Ishikawa (cell line): ENCODE data around the gene CCDC126.
A peak's percentile ranks its signal among the peaks of the same experiment; 100 is the strongest.

Experiments
- CEBPB ChIP-seq: IDR thresholded peaks from 2 replicates; pipeline ENCODE4 v1.6.1; 2012
- CREB1 ChIP-seq: IDR thresholded peaks from 2 replicates; pipeline ENCODE4 v1.6.1; 2012; ENCODE audit warnings: low read depth
- EGR1 ChIP-seq: IDR thresholded peaks from 2 replicates; pipeline ENCODE4 v1.6.1; 2012
- EP300 ChIP-seq: IDR thresholded peaks from 2 replicates; pipeline ENCODE4 v1.6.1; 2012; ENCODE audit warnings: borderline replicate concordance
- FOXM1 ChIP-seq: IDR thresholded peaks from 2 replicates; pipeline ENCODE4 v1.6.1; 2012; ENCODE audit warnings: low read depth, borderline replicate concordance
- MAX ChIP-seq: IDR thresholded peaks from 2 replicates; pipeline ENCODE4 v1.6.1; 2012
- NFIC ChIP-seq: IDR thresholded peaks from 2 replicates; pipeline ENCODE4 v1.6.1; 2012
- RAD21 ChIP-seq: IDR thresholded peaks from 2 replicates; pipeline ENCODE4 v1.6.1; 2012; ENCODE audit warnings: low read depth
- REST ChIP-seq: IDR thresholded peaks from 2 replicates; pipeline ENCODE4 v1.6.1; 2012; ENCODE audit warnings: low read depth, mild to moderate bottlenecking
- TAF1 ChIP-seq: IDR thresholded peaks from 2 replicates; pipeline ENCODE4 v1.6.1; 2012; ENCODE audit warnings: low read depth, mild to moderate bottlenecking
- TCF12 ChIP-seq: IDR thresholded peaks from 2 replicates; pipeline ENCODE4 v1.6.1; 2012; ENCODE audit warnings: low read depth
- TEAD4 ChIP-seq: IDR thresholded peaks from 2 replicates; pipeline ENCODE4 v1.6.1; 2012
- USF1 ChIP-seq: IDR thresholded peaks from 2 replicates; pipeline ENCODE4 v1.6.1; 2012
- YY1 ChIP-seq: IDR thresholded peaks from 2 replicates; pipeline ENCODE4 v1.6.1; 2012; ENCODE audit warnings: low read depth
- ZBTB7A ChIP-seq: IDR thresholded peaks from 2 replicates; pipeline ENCODE4 v1.6.1; 2012; ENCODE audit warnings: low read depth

Gene CCDC126

DNA sequence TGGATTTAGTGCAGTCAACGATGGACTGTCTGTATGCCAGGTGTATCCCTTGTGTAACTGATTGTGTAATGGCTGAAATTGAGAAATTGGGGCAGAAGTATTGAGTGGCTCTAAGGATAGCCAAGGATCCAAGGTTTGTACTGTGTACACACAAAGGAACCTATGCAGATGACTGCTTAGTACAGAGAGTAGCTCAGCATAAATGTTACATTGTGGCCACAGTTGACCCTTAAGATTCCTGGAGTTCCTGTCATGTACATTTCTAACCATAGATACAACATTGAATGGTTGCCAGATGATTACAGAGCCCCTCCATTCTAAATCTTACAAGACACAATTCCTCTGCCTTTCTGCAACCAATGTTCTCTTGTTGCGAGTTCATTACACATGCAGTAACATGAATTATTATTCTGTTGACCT, 25.3 kb downstream of the CCDC126 start:
- TF ChIP-seq TCF12 (no peak), FOXM1 (no peak), YY1 (no peak), EP300 (no peak), REST (no peak), TAF1 (no peak), CREB1 (no peak), RAD21 (no peak), ZBTB7A (no peak), NFIC (no peak), MAX (no peak), USF1 (no peak), CEBPB (no peak), TEAD4 (no peak), EGR1 (no peak)

- TF ChIP-seq NFIC, result no peak
- TF ChIP-seq MAX, result no peak
- TF ChIP-seq RAD21, result no peak
- no peak for TF ChIP-seq REST
- TF ChIP-seq TAF1, result no peak
- no peak for TF ChIP-seq EGR1
- no peak for TF ChIP-seq TCF12
- no peak for TF ChIP-seq YY1
- no peak for TF ChIP-seq CREB1
- TF ChIP-seq USF1, result no peak
- no peak for TF ChIP-seq EP300
- TF ChIP-seq ZBTB7A, result no peak
- no peak for TF ChIP-seq FOXM1
- TF ChIP-seq CEBPB, result no peak
- no peak for TF ChIP-seq TEAD4
Measured at GRCh38 chr7:23628370-23628769, 31.2 kb downstream of the CCDC126 start.

DNA sequence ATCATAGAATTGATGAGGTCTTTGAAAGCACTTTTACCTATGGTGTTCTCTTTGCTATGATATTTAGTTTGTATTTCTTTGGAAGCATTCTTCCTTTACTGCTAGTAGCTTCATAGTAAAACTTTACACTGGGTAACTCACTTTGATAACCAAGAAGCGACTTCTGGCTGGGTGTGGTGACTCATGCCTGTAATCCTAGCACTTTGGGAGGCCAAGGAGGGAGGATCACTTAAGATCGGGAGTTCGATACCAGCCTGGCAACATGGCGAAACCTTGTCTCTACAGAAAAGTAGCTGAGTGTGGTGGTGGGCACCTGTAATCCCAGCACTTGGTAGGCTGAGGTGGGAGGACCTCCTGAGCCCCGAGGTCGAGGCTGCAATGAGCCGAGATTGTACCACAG, 36.2 kb downstream of the CCDC126 start:
- TF ChIP-seq TCF12 (no peak), CREB1 (no peak), YY1 (no peak), FOXM1 (no peak), TAF1 (no peak), NFIC (no peak), EP300 (no peak), CEBPB (no peak), USF1 (no peak), REST (no peak), MAX (no peak), EGR1 (no peak), TEAD4 (no peak), RAD21 (no peak), ZBTB7A (no peak)

- TF ChIP-seq TEAD4 (peak; percentile 56), EGR1 (no peak), NFIC (no peak), FOXM1 (no peak), CEBPB (no peak), RAD21 (no peak)
Measured at GRCh38 chr7:23645822-23646221, 48.6 kb downstream of the CCDC126 start.
